Spinal cord (tissue), 10 donors: ENCODE results near the gene TBC1D24. TPM values are rescaled to one million over a fixed set of nuclear protein-coding genes. Genes with fewer than 3 reads are reported as not detected.
"Not testable (repeated sequence)": the region's sequence is repeated elsewhere in the genome, so short reads cannot be mapped to it uniquely, and the experiment has no call there.

ENCODE experiments used
- DNase-seq, 6 donors: peaks; one replicate each; pipeline versions ENCODE4 v3.0.0 to v3.0.0-alpha.2; 2013 to 2015; ENCODE audit warnings: low spot score in 6 of 6, low read depth in 4 of 6
- H3K27ac ChIP-seq: one replicate; pipeline ENCODE4 v1.5.1; 2013; ENCODE audit warnings: low read depth, low read length, control low read depth
- H3K27me3 ChIP-seq: one replicate; pipeline ENCODE4 v1.6.1; 2013; ENCODE audit warnings: low read length; ENCODE audit not compliant: control insufficient read depth, insufficient read depth
- H3K36me3 ChIP-seq: one replicate; pipeline ENCODE4 v1.6.1; 2013; ENCODE audit warnings: low read length; ENCODE audit not compliant: control insufficient read depth, insufficient read depth
- H3K4me1 ChIP-seq: one replicate; pipeline ENCODE4 v1.6.1; 2013; ENCODE audit warnings: low read length; ENCODE audit not compliant: control insufficient read depth, insufficient read depth
- H3K4me3 ChIP-seq: one replicate; pipeline ENCODE4 v1.5.1; 2013; ENCODE audit warnings: low read depth, low read length, control low read depth
- H3K9me3 ChIP-seq: one replicate; pipeline ENCODE4 v1.6.1; 2013; ENCODE audit warnings: low read length; ENCODE audit not compliant: control insufficient read depth, insufficient read depth
- WGBS: methylation state at CpG from one replicate; pipeline ENCODE4 v1.1.5; 2013; ENCODE audit warnings: missing lambda C conversion rate; ENCODE audit not compliant: insufficient coverage; 5-methylcytosine and 5-hydroxymethylcytosine counted together
- polyA plus RNA-seq, 2 donors: library from polyadenylated mRNA; unstranded; fragments of 120-200 nt; gene quantifications; one replicate each; pipeline ENCODE4 v1.2.1, GENCODE V29; 2013; ENCODE audit not compliant: insufficient read length in 2 of 2
- total RNA-seq, 2 donors: library from RNA; depleted of rRNA in 1 of 2; stranded (reverse); fragments of 120-200 nt in 1 of 2; fragments of >200 nt in 1 of 2; gene quantifications; one replicate each; pipeline versions ENCODE4 v1.2.3 to v1.2.4, GENCODE V29; 2013 to 2014
- donor health status: healthy.

TBC1D24 gene
- total and polyA plus RNA-seq, 4 donors = 22.2 to 64.2 (median 35.4) TPM

GRCh38 chr16:2478279-2478678 lies 3.4 kb downstream of the TBC1D24 start:
- peaks cover 38% of the 10 kb centered on the region for H3K36me3 ChIP-seq
- no peaks in the 10 kb centered on the region for H3K9me3 ChIP-seq
- no peak overlapping the region for H3K27ac ChIP-seq
- WGBS = 42% methylated on average over 8 of the region's 8 CpGs
- H3K4me1 ChIP-seq = peaks cover 49% of the 10 kb centered on the region
- H3K4me3 ChIP-seq = no peak overlapping the region
- no peaks in the 10 kb centered on the region for H3K27me3 ChIP-seq
- no peak for DNase-seq

- peaks cover 56% of the 10 kb centered on the region for H3K4me1 ChIP-seq
- H3K9me3 ChIP-seq, DNase-seq, H3K27me3 ChIP-seq, H3K4me3 ChIP-seq, H3K27ac ChIP-seq: not testable (repeated sequence)
- WGBS = 94% methylated on average over 9 of the region's 10 CpGs
- peaks cover 52% of the 10 kb centered on the region for H3K36me3 ChIP-seq
Observed at GRCh38 chr16:2479996-2480395, 5.1 kb downstream of the TBC1D24 start.

DNA sequence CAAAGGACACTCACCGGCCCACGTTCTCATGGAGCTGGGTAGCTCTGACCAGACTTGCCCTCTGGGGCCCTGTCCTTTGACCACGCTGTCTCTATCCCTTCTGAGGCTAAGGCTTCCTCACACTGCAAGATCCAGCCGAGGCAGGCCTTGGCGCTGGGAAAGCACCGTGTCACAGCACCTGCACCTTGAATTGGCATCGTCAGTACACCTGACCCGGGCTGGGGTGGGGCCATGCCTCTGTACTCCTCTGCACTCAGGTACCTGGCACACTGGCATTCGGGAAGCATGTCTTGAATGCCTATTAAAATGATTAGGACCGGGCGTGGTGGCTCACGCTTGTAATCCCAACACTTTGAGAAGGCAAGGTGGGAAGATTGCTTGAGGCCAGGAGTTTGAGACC lies 6.0 kb downstream of the TBC1D24 start:
- Histone ChIP-seq H3K4me3 (no peak overlapping the region), H3K27ac (no peak overlapping the region), H3K9me3 (no peaks in the 10 kb centered on the region), H3K36me3 (peaks cover 55% of the 10 kb centered on the region), H3K4me1 (peaks cover 54% of the 10 kb centered on the region), H3K27me3 (no peaks in the 10 kb centered on the region)
- DNase-seq = no peak
- 94% methylated on average over 9 of the region's 12 CpGs for WGBS

DNA sequence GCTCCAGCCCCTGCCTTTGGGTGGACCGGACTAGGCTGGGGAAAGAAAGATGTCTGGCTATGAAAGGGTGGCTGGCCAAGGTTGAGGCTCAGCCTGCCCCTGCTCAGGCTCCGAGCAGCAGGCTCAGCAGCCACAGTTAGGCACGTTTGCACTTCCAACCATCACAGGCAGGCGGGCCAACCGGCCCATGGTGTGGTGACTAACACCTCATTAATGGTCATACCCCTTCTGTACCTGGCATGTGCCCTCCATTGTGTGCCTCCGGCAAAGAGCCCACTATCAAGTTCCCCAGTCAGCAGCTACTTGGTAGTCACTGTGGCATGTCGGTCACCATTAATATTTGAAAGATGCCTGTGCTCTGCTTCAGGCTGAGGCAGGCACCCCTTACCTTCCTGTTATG lies 6.7 kb downstream of the TBC1D24 start:
- H3K27ac ChIP-seq = no peak overlapping the region
- no peak overlapping the region for H3K4me3 ChIP-seq
- H3K4me1 ChIP-seq = peaks cover 54% of the 10 kb centered on the region

GRCh38 chr16:2482249-2482648 lies 7.3 kb downstream of the TBC1D24 start:
- DNase-seq = no peak
- no peaks in the 10 kb centered on the region for H3K27me3 ChIP-seq
- no peak overlapping the region for H3K4me3 ChIP-seq
- peaks cover 58% of the 10 kb centered on the region for H3K4me1 ChIP-seq
- no peak overlapping the region for H3K27ac ChIP-seq
- 78% methylated on average over 11 of the region's 13 CpGs for WGBS
- no peaks in the 10 kb centered on the region for H3K9me3 ChIP-seq
- peaks cover 68% of the 10 kb centered on the region for H3K36me3 ChIP-seq

More for the DNA sequence above, 6.7 kb downstream of the TBC1D24 start:
- Histone ChIP-seq H3K9me3 (no peaks in the 10 kb centered on the region), H3K36me3 (peaks cover 62% of the 10 kb centered on the region), H3K27me3 (no peaks in the 10 kb centered on the region)
- no peak for DNase-seq
- 62% methylated on average over 7 of the region's 7 CpGs for WGBS

GRCh38 chr16:2482708-2483534 lies 8.0 kb downstream of the TBC1D24 start:
- peak in 2 of 6 donors; percentile 28 to 59 for DNase-seq
- H3K27me3 ChIP-seq = no peaks in the 10 kb centered on the region
- H3K36me3 ChIP-seq = peaks cover 72% of the 10 kb centered on the region
- peaks cover 58% of the 10 kb centered on the region for H3K4me1 ChIP-seq
- 49% methylated on average over 29 of the region's 32 CpGs for WGBS
- peak overlapping the region; percentile 52 for H3K27ac ChIP-seq
- no peaks in the 10 kb centered on the region for H3K9me3 ChIP-seq
- H3K4me3 ChIP-seq = no peak overlapping the region

GRCh38 chr16:2483939-2484897 lies 9.3 kb downstream of the TBC1D24 start:
- H3K4me3 ChIP-seq = no peak overlapping the region
- no peak for DNase-seq
- H3K9me3 ChIP-seq = no peaks in the 10 kb centered on the region
- H3K27ac ChIP-seq = no peak overlapping the region
- H3K4me1 ChIP-seq = peaks cover 56% of the 10 kb centered on the region
- H3K36me3 ChIP-seq = peaks cover 68% of the 10 kb centered on the region
- H3K27me3 ChIP-seq = no peaks in the 10 kb centered on the region
- 84% methylated on average over 16 of the region's 16 CpGs for WGBS

DNA sequence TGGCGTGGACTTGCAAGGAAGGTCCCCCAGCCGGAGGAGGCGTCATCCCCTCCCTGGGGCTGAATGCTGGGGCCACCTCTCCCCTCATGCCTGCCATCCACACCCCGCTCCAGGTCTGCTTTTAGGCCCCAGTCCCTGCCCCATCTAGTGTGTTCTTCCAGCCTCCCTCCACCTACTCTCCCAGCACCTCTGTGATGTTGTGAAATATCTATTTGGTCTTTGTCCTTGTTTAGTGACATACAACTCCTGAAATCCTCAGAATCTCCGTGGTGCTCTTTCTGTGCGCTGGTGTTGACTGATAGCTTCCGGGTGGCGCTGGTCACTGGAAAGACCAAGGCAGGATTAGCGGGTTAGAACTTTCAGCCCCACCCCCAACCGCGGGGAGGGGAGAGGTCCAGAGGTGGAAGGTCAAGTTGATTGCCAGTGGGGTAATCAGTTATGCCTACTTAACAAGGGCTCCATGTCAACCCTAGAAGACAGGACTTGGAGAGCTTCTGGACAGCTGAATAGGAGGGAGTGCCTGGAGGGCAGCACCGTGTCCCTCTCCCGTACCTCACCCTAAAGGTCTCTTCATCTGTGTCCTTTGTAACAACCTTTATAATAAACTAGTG lies 10.1 kb downstream of the TBC1D24 start:
- WGBS = 85% methylated on average over 7 of the region's 13 CpGs
- Histone ChIP-seq H3K4me1 (peaks cover 56% of the 10 kb centered on the region), H3K36me3 (peaks cover 68% of the 10 kb centered on the region), H3K9me3 (no peaks in the 10 kb centered on the region), H3K4me3 (no peak overlapping the region), H3K27ac (no peak overlapping the region), H3K27me3 (no peaks in the 10 kb centered on the region)
- DNase-seq = no peak

DNA sequence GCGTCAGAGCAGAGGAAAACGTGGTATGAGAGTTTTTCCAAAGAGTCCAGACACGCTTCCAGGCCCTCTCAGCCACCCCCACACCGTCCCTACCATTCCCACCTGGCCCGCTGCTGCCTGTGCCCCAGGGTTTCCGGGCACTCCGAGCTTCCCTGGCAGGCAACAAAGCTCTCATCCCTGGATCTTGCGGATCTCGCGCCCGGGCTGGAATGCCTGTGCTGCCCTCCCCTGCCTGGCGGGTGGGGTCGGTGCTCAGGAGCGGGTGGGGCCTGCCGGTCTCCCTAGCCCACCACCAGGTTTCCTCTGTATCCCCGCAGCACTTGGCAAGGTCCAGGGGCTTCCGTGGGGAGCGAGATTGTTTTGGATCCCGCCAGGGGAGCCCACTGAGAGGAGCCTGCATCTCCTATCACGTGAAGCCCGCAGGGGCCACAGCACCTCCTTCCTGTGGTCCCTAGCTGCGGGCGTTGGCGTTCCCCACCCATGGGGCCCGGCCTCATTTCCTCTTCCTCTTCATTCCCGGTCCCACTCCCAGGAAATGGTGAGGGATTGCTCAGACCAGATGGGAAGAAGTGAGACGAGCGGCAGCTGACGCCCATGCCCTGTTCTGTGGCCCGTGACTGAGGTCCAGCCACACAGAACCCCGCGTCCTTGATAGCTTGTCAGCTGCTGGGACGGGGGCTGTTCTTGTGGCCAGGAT lies 11.0 kb downstream of the TBC1D24 start:
- Histone ChIP-seq H3K27ac (no peak overlapping the region), H3K9me3 (no peaks in the 10 kb centered on the region), H3K27me3 (no peaks in the 10 kb centered on the region), H3K36me3 (peaks cover 69% of the 10 kb centered on the region), H3K4me1 (peaks cover 64% of the 10 kb centered on the region), H3K4me3 (no peak overlapping the region)
- no peak for DNase-seq
- 89% methylated on average over 28 of the region's 33 CpGs for WGBS
